ENCODE results near the gene ARHGAP15. TPM values are rescaled to one million over a fixed set of nuclear protein-coding genes. Genes with fewer than 3 reads are reported as not detected.

The ARHGAP15 gene
- total RNA-seq, 2 experiments from 2014 or later: 72.1 to 98.4 TPM

DNA sequence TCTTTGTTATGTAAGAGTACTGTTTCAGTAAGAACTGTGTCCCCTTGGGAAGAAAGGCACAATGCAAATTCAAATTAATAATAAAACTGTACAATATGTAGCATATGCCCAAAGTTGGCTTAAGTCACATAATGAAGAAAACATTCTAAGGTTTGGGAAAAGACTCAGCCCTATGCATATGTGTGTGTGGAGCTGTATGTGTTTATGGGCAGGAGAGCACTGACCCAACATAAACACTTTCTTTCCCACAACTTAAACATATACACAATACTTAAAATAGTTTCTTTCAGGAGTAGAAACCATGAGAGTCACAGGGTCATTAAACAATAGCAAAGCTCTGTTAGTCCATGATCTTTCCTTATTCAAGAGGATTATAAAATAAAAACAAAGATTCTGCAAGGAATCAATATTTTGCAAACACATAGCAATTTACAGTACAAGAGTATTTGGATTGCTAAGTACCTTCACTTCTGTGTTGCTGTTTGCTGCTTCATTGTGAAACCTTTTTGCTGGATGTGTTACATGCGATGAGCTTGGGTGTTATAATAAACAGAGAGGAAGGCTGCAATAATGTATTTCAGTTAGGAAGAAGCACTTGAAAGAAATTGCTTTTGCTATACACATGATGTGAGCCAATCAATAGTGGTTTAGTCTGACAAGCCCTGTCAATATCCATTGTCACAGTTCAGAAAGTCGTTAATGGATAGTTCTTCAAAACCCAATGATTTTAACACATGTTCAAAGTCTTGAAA lies 347.3 kb downstream of the ARHGAP15 start:
- Histone ChIP-seq H3K9me2 (ENCODE audit: insufficient read depth, low read length) (no peaks in the 10 kb centered on the region), H3K4me2 (ENCODE audit: low read length) (no peak overlapping the region), H3K27ac (ENCODE audit: low read depth, low read length, poor library complexity, severe bottlenecking) (no peak overlapping the region), H3K4me3 (ENCODE audit: low read depth, low read length, poor library complexity, severe bottlenecking) (no peak overlapping the region), H2AFZ (ENCODE audit: low read length) (no peak overlapping the region), H3K9me3 (ENCODE audit: low read length) (no peaks in the 10 kb centered on the region), H3K4me1 (ENCODE audit: insufficient read depth, low read length, poor library complexity, severe bottlenecking) (no peaks in the 10 kb centered on the region), H4K20me1 (ENCODE audit: insufficient read depth, low read length) (no peaks in the 10 kb centered on the region), H3K36me3 (ENCODE audit: insufficient read depth, low read length) (no peaks in the 10 kb centered on the region), H3K79me2 (ENCODE audit: insufficient read depth, low read depth, low read length) (no peaks in the 10 kb centered on the region)
- TF ChIP-seq CTCF (conservative IDR thresholded peaks at IDR 0.05; ENCODE audit: low read length) (no peak), EZH2phosphoT487 (IDR thresholded peaks at IDR 0.05; ENCODE audit: borderline replicate concordance, low read depth, low read length) (no peak)
- BruUV-seq (replicated peaks): no TSS peak
- intact Hi-C loops (cut with micrococcal nuclease; ENCODE audit: unreplicated experiment): no loop called here
- ChIA-PET POLR2A (no interaction called here), CTCF (ENCODE audit: unreplicated experiment) (no interaction called here)
- DNase-seq (ENCODE audit: low spot score): no peak

DNA sequence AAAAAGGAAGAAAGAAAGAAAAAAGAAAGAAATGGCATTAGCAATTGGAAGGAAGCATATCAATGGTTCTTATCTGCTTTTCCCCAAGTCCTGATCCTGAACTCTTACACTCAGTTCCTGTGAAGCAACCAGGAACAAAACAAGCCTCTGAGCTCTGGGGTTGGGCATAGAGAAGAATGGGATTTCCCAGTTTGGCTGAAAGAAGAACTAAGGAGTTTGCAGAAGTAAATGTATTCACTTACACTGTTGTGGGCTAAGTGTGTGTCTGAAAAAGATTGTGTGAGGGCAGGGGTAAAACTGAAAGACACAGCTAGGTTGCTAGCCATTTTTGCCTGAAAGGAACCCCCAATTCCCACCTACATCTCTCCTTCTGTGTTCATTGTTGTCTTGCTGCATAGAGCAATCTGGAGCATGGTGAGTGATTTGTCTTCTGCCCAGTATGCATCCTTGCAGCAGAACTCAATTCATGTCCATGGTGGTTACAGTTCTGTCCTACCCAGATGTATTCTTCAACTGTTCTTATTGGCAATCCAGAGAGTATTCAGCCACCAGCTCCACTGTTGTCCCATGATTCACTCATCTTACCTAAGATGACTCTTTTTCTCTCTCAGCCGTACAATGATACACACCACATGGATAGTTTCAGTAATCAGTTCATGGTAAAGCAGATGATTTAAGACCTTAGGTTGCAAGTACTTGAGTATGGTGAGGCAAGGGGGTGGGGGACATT lies 348.7 kb downstream of the ARHGAP15 start:
- H3K4me1 ChIP-seq (ENCODE audit: insufficient read depth, low read length, poor library complexity, severe bottlenecking): no peaks in the 10 kb centered on the region
- no peak overlapping the region for H3K4me2 ChIP-seq (ENCODE audit: low read length)
- no peaks in the 10 kb centered on the region for H3K36me3 ChIP-seq (ENCODE audit: insufficient read depth, low read length)
- H3K9me2 ChIP-seq (ENCODE audit: insufficient read depth, low read length): 0 out of 2 replicates have a peak, but pooled peaks cover 3% of the 10 kb centered on the region
- no peak overlapping the region for H2AFZ ChIP-seq (ENCODE audit: low read length)
- H3K27ac ChIP-seq (ENCODE audit: low read depth, low read length, poor library complexity, severe bottlenecking): no peak overlapping the region
- BruUV-seq (replicated peaks): no TSS peak
- no peaks in the 10 kb centered on the region for H3K79me2 ChIP-seq (ENCODE audit: insufficient read depth, low read depth, low read length)
- H3K4me3 ChIP-seq (ENCODE audit: low read depth, low read length, poor library complexity, severe bottlenecking): no peak overlapping the region
- ChIA-PET POLR2A (interaction anchor here (0.5 kb wide), 1 partner anchor 783 kb away, joined by 3 read pairs; no protein-coding TSS in a partner anchor), CTCF (ENCODE audit: unreplicated experiment) (no interaction called here)
- TF ChIP-seq EZH2phosphoT487 (IDR thresholded peaks at IDR 0.05; ENCODE audit: borderline replicate concordance, low read depth, low read length) (no peak), CTCF (conservative IDR thresholded peaks at IDR 0.05; ENCODE audit: low read length) (no peak)
- DNase-seq (ENCODE audit: low spot score): no peak
- no peaks in the 10 kb centered on the region for H3K9me3 ChIP-seq (ENCODE audit: low read length)
- intact Hi-C loops (cut with micrococcal nuclease; ENCODE audit: unreplicated experiment): no loop called here
- H4K20me1 ChIP-seq (ENCODE audit: insufficient read depth, low read length): no peaks in the 10 kb centered on the region

Measured in OCI-LY7 (cell line).